ENCODE results near the gene TMPRSS9. TPM values are rescaled to one million over a fixed set of nuclear protein-coding genes. Genes with fewer than 3 reads are reported as not detected.

Gene TMPRSS9
- total RNA-seq, 1 experiment from 2014 or later = 0.66 TPM

DNA sequence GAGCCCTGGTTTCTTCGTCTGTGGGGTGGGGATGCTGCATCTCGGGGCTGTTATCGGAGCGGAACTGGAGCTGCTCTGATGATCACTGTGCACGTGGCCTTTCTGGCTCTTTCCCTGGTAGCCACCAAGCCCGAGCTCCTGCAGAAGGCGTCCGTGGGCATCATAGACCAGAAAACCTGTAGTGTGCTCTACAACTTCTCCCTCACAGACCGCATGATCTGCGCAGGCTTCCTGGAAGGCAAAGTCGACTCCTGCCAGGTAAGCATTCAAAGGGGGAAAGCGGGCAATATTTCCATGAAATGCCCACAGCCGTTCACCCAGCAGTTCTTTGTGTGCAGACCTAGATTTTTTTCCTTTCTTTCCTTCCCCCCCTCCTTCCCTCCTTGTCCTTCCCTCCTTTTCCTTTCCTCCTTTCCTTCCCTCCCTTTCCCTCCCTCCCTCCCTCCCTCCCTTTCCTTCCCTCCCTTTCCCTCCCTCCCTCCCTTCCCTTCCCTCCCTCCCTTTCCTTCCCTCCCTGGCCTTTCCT lies 57.9 kb downstream of the TMPRSS9 start:
- Mint-ChIP-seq H3K4me1 (ENCODE audit: low read depth, unreplicated experiment) (no peaks in the 10 kb centered on the region), H3K27me3 (ENCODE audit: insufficient read depth, unreplicated experiment) (no peaks in the 10 kb centered on the region), H3K9me3 (ENCODE audit: unreplicated experiment) (no peaks in the 10 kb centered on the region), H3K27ac (ENCODE audit: unreplicated experiment) (no peak overlapping the region), H3K36me3 (ENCODE audit: insufficient read depth, unreplicated experiment) (peaks cover 19% of the 10 kb centered on the region), H3K4me3 (ENCODE audit: unreplicated experiment) (no peak overlapping the region)
- no TSS peak for BruUV-seq (replicated peaks)
- Histone ChIP-seq H3K36me3 (ENCODE audit: control insufficient read depth, insufficient read depth, low read length) (no peaks in the 10 kb centered on the region), H3K4me3 (ENCODE audit: low read depth, low read length) (no peak overlapping the region), H3K4me1 (no peaks in the 10 kb centered on the region), H3K27me3 (replicated peaks; ENCODE audit: control insufficient read depth, insufficient read depth, low read length) (no peaks in the 10 kb centered on the region), H3K9me3 (no peaks in the 10 kb centered on the region)
- no peak for DNase-seq
- intact Hi-C loops (cut with micrococcal nuclease; ENCODE audit: unreplicated experiment) = no loop called here
- CTCF ChIA-PET = no interaction called here
- POLR2A ChIA-PET = no interaction called here
- TF ChIP-seq, protein P1, sequence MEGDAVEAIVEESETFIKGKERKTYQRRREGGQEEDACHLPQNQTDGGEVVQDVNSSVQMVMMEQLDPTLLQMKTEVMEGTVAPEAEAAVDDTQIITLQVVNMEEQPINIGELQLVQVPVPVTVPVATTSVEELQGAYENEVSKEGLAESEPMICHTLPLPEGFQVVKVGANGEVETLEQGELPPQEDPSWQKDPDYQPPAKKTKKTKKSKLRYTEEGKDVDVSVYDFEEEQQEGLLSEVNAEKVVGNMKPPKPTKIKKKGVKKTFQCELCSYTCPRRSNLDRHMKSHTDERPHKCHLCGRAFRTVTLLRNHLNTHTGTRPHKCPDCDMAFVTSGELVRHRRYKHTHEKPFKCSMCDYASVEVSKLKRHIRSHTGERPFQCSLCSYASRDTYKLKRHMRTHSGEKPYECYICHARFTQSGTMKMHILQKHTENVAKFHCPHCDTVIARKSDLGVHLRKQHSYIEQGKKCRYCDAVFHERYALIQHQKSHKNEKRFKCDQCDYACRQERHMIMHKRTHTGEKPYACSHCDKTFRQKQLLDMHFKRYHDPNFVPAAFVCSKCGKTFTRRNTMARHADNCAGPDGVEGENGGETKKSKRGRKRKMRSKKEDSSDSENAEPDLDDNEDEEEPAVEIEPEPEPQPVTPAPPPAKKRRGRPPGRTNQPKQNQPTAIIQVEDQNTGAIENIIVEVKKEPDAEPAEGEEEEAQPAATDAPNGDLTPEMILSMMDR (IDR thresholded peaks at IDR 0.05; ENCODE audit: insufficient read depth in 1 of 2, low read depth in 1 of 2, low read length in 1 of 2, severe bottlenecking in 1 of 2, unreplicated experiment in 1 of 2) = no peak

DNA sequence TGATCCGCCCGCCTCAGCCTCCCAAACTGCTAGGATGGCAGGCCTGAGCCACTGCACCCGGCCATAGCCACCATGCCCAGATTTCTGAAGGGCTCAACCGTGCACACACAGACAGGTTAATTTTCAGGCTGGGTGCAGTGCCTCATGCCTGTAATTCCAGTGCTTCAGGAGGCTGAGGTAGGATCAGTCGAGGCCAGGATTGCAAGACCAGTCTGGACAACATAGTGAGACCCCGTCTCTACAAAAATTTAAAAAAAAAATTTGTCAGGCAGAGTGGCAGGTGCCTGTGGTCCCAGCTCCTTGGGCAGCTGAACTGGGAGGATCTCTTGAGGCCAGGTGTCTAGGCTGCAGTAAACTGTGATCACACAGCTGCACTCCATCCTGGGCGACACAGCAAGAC lies 59.7 kb downstream of the TMPRSS9 start:
- Histone ChIP-seq H3K9me3 (no peaks in the 10 kb centered on the region), H3K36me3 (ENCODE audit: control insufficient read depth, insufficient read depth, low read length) (no peaks in the 10 kb centered on the region), H3K4me1 (no peaks in the 10 kb centered on the region), H3K4me3 (ENCODE audit: low read depth, low read length) (no peak overlapping the region), H3K27me3 (replicated peaks; ENCODE audit: control insufficient read depth, insufficient read depth, low read length) (no peaks in the 10 kb centered on the region)
- intact Hi-C loops (cut with micrococcal nuclease; ENCODE audit: unreplicated experiment) = no loop called here
- Mint-ChIP-seq H3K4me3 (ENCODE audit: unreplicated experiment) (no peak overlapping the region), H3K27ac (ENCODE audit: unreplicated experiment) (no peak overlapping the region), H3K9me3 (ENCODE audit: unreplicated experiment) (no peaks in the 10 kb centered on the region), H3K27me3 (ENCODE audit: insufficient read depth, unreplicated experiment) (no peaks in the 10 kb centered on the region), H3K36me3 (ENCODE audit: insufficient read depth, unreplicated experiment) (peaks cover 23% of the 10 kb centered on the region), H3K4me1 (ENCODE audit: low read depth, unreplicated experiment) (no peaks in the 10 kb centered on the region)
- TF ChIP-seq, protein P1 (IDR thresholded peaks at IDR 0.05; ENCODE audit: insufficient read depth in 1 of 2, low read depth in 1 of 2, low read length in 1 of 2, severe bottlenecking in 1 of 2, unreplicated experiment in 1 of 2) = no peak
- DNase-seq = no peak
- no TSS peak for BruUV-seq (replicated peaks)
- ChIA-PET POLR2A (interaction anchor here (0.6 kb wide), 1 partner anchor 173 kb away, joined by 5 read pairs; no protein-coding TSS in a partner anchor), CTCF (interaction anchor here (0.6 kb wide), 1 partner anchor 56 kb away, joined by 8 read pairs; the partner anchor contains the start of gene GADD45B)

DNA sequence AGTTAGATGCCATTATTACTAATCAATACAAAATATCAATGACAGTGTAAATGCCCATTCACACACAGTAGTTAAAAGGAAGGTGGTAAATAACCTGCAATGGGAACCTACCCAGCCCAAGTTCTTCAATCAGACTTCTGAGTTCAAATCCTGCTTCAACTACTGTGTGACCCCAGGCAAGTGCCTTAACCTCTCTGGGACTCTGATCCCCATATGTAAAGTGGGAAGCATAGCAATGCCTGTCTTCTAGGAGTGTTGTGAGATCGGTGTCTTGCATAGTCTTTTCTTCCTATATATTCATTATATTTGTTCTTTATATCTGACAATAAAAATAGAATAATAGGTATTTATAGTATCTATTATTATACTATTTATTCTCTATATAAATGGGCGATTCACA lies 60.4 kb downstream of the TMPRSS9 start:
- intact Hi-C loops (cut with micrococcal nuclease; ENCODE audit: unreplicated experiment) = no loop called here
- TF ChIP-seq, protein P1 (IDR thresholded peaks at IDR 0.05; ENCODE audit: insufficient read depth in 1 of 2, low read depth in 1 of 2, low read length in 1 of 2, severe bottlenecking in 1 of 2, unreplicated experiment in 1 of 2) = no peak
- H3K9me3 ChIP-seq = no peaks in the 10 kb centered on the region
- no peak overlapping the region for H3K4me3 ChIP-seq (ENCODE audit: low read depth, low read length)
- CTCF ChIA-PET = no interaction called here
- Mint-ChIP-seq H3K36me3 (ENCODE audit: insufficient read depth, unreplicated experiment) (peaks cover 22% of the 10 kb centered on the region), H3K4me1 (ENCODE audit: low read depth, unreplicated experiment) (no peaks in the 10 kb centered on the region), H3K27ac (ENCODE audit: unreplicated experiment) (no peak overlapping the region), H3K4me3 (ENCODE audit: unreplicated experiment) (no peak overlapping the region), H3K9me3 (ENCODE audit: unreplicated experiment) (no peaks in the 10 kb centered on the region), H3K27me3 (ENCODE audit: insufficient read depth, unreplicated experiment) (no peaks in the 10 kb centered on the region)
- no peaks in the 10 kb centered on the region for H3K4me1 ChIP-seq
- no peak for DNase-seq
- BruUV-seq (replicated peaks) = no TSS peak
- no peaks in the 10 kb centered on the region for H3K36me3 ChIP-seq (ENCODE audit: control insufficient read depth, insufficient read depth, low read length)
- POLR2A ChIA-PET = interaction anchor here (0.6 kb wide), 1 partner anchor 53 kb away, joined by 3 read pairs; no protein-coding TSS in a partner anchor
- H3K27me3 ChIP-seq (replicated peaks; ENCODE audit: control insufficient read depth, insufficient read depth, low read length) = no peaks in the 10 kb centered on the region

Measured in Caco-2 (cell line).